ENCODE data around the gene KRTAP10-7.
"Not testable (repeated sequence)": the region's sequence is repeated elsewhere in the genome, so short reads cannot be mapped to it uniquely, and the experiment has no call there.

Gene KRTAP10-7

GRCh38 chr21:44636209-44637017, 36.0 kb downstream of the KRTAP10-7 start:
- DNase-seq (ENCODE audit: low spot score), result no peak

DNA sequence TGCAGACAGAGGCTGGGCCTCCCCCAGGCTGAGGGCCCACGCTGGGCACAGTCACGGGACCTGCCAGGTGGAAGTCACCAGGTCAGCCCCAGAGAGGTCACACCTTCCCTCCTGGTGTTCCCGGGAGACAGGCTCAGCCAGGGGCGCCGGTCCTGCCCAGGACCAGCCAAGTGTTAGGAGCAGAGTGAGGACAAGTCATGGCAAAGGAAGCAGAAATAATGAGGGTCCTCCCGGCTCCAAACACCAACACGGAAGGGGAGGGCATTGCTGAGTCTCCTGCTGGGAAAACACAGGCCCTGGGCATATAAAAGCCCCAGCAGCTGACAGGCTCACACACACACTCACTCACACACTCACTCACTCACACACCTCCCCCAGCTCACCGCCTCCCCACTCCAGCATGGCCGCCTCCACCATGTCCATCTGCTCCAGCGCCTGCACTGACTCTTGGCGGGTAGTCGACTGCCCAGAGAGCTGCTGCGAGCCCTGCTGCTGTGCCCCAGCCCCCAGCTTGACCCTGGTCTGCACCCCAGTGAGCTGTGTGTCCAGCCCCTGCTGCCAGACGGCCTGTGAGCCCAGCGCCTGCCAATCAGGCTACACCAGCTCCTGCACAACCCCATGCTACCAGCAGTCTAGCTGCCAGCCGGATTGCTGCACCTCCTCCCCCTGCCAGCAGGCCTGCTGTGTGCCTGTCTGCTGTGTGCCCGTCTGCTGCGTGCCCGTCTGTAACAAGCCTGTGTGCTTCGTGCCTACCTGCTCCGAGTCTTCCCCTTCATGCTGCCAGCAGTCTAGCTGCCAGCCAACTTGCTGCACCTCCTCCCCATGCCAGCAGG, 36.8 kb downstream of the KRTAP10-7 start, which contains the start of gene KRTAP10-10:
Gene KRTAP10-10 (plus strand): TSS at position 339 of the 833 bp plus-strand sequence. CDS start 62 bp downstream, at position 401.
- DNase-seq (ENCODE audit: low spot score), result no peak

- DNase-seq (ENCODE audit: low spot score), result not testable (repeated sequence)
These were observed 37.5 kb downstream of the KRTAP10-7 start for GRCh38 chr21:44637851-44638348.

DNA sequence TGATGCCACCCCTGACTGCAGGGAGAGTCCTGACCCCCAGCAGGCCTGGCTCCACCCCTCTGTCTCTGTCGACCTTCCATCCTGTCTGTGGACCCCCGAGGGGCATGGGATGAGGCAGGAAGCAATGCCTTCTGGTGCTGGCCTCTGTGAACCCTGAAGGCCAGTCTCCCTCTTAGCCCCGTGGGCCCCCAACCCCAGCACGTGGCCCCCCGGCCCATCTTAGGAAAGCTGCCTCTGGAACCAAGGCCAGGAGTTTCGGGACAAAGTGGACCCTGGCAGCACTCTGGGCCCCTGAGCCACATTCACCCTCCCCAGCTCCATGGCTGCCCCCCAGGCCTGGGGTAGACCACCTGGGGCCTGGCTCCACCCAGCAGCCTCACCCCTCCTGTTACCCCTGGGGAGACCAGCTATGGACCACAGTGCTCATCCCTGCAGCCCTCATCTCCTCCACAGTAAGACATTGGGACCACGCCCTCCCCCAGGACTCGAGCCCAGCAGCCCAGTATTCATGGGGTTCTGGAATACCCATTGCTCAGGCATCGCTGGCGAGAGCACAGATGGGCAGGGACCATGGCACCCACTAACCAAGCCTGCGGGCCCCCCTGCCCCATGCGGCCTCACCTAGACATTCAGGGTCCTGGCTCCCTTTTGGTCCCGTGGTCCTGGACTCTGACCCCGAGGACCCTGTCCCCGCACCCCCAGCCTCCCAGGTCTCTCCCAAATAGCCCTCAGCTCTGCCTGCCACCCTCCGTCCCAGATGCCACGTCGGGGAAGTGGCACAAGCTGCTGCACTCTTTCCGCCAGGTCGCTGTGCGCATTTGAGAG, 38.3 kb downstream of the KRTAP10-7 start:
- DNase-seq (ENCODE audit: low spot score), result not testable (repeated sequence)

DNA sequence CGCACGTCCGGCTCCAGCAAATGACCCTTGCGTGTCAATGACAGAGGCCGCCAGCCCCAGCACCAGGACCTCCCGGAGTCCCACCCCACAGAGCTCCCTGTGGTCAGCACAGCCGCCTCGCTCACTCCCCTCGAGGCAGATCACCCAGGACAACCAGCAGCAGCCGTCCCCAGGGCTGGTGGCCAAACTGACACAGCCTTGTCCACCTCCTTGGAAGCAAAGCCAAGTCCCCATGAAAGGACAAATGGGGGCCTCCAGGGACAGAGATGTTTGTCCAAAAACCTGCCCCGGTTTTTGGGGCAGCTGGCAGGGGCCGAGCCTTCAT, 38.9 kb downstream of the KRTAP10-7 start:
- DNase-seq (ENCODE audit: low spot score), result no peak

GRCh38 chr21:44640761-44641160, 40.4 kb downstream of the KRTAP10-7 start:
- no peak for DNase-seq (ENCODE audit: low spot score)

DNA sequence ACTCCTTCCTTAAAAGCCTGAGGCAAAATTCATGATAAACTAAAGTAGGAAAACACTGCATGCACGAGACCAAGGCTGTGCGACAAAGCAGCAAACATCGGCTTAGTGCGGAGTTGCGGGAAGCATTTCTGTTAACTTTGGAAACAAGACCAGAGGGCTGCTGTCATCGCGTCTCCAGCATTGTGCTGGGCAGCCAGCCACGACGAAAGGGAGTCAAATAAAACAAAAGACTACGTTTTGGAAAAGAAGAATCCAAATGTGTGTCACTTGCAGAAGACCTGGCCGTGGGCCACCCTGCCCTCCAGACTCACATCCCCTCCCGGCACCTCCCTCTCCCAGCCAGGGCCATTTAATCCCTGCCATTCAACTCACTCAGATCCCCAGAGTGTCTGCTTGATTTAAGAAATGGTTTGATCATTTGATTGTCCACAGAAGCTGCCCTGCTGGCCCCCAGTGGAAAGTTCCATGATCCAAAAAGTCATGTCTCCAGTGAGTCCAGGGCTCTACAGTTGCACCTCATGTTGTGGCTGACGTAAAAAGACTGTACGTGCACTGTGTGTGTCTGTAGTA, 43.4 kb downstream of the KRTAP10-7 start:
- no peak for DNase-seq (ENCODE audit: low spot score)

DNA sequence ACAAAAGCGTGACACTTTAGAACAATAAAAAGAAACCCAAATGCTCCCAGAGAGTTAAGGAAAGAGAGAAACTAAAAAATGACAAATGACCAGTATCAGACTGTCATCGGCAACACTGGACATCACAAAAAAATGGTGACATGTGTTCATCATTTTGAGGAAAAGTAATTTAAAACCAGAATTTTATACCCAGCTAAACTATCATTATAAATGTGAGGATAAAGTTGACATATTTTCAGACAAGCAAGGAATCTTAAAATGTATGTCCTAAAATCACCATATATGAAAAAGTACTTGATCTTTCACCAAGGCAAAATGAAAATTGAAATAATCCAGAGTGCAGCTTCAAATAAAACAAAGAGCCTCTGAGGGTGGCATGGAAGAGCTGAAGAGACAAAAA, 44.5 kb downstream of the KRTAP10-7 start:
- DNase-seq (ENCODE audit: low spot score), result no peak

- not testable (repeated sequence) for DNase-seq (ENCODE audit: low spot score)
These were observed 46.2 kb downstream of the KRTAP10-7 start, which contains the start of gene KRTAP10-11 for GRCh38 chr21:44646366-44647221. Gene KRTAP10-11, plus strand, starts transcription at chr21:44646414. Its CDS starts 45 bp downstream, at chr21:44646459.

- no peak for DNase-seq (ENCODE audit: low spot score)
These were observed 46.8 kb downstream of the KRTAP10-7 start for GRCh38 chr21:44647222-44647552.

- DNase-seq (ENCODE audit: low spot score), result no peak
These were observed 48.3 kb downstream of the KRTAP10-7 start for GRCh38 chr21:44648557-44649311.

GRCh38 chr21:44649521-44650100, 49.2 kb downstream of the KRTAP10-7 start:
- DNase-seq (ENCODE audit: low spot score), result no peak

DNA sequence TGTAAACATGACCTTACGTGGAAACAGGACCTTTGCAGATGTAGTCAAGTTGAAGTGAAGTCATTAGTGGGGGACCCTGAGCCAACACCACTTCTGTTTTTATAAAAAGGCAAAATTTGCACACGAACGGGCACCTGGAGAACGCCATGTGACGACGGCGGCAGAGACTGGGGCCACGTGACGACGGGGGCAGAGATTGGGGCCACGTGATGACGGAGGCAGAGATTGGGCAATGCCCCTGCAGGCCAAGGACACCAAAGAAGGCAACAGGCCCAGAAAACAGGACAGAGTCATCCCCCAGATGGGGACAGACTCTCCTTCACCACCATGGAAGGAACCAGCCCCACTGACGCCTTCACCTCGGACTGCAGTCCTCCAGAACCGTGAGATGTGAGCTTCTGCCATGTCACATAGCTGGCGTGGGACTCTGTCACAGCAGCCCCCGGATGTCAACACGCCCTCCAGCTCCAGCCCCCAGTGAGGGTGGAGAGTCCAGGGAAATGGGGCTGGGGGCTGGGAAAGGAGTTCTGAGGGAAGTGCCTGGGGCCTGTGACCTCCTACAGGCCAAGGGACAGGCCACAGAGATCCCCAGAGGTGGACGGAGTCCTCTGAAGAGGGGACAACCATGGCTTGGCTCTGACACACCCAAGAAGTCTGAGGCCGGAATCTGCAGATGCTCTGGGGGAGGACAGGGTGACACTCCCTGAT, 50.0 kb downstream of the KRTAP10-7 start:
- no peak for DNase-seq (ENCODE audit: low spot score)

GRCh38 chr21:44650973-44651675, 50.7 kb downstream of the KRTAP10-7 start:
- no peak for DNase-seq (ENCODE audit: low spot score)
